Fibroblast of lung (primary cell): ENCODE data around the gene PLEKHA6.

Source experiments
- CTCF ChIP-seq, 2 donors: IDR thresholded peaks in 1 of 2; conservative IDR thresholded peaks in 1 of 2; 1 replicate in 1 of 2; 2 replicates in 1 of 2; pipeline ENCODE4 v1.5.1; 2011 to 2012; ENCODE audit warnings: low read length in 2 of 2, control low read depth in 1 of 2, inconsistent platforms in 1 of 2, low read depth in 1 of 2, mild to moderate bottlenecking in 1 of 2
- EZH2 ChIP-seq: IDR thresholded peaks from 2 replicates; pipeline ENCODE4 v1.5.1; 2012; ENCODE audit warnings: low read length, control low read depth, mild to moderate bottlenecking; ENCODE audit errors: missing control alignments

GRCh38 chr1:204172404-204173029, 187.2 kb downstream of the PLEKHA6 start:
- no peak for TF ChIP-seq CTCF (conservative IDR thresholded peaks at IDR 0.05 in 1 of 2, IDR thresholded peaks at IDR 0.05 in 1 of 2; ENCODE audit: low read depth in 1 of 2, low read length in 2 of 2)
- TF ChIP-seq EZH2: no peak
